Spleen (tissue), 11 donors: ENCODE measurements around the gene CHD1. TPM values are rescaled to one million over a fixed set of nuclear protein-coding genes. Genes with fewer than 3 reads are reported as not detected.

Experiments
- DNase-seq: peaks from one replicate; pipeline ENCODE4 v3.0.0-alpha.2; 2020
- H3K27ac ChIP-seq, 8 donors: fragments of 200-600 bp; sonication (generic) in 7 of 8; 1 replicate in 4 of 8; 2 replicates in 4 of 8; pipeline versions ENCODE4 v1.5.0 to v1.8.0; 2016 to 2021; ENCODE audit warnings: inconsistent platforms in 4 of 8, mild to moderate bottlenecking in 4 of 8, moderate library complexity in 1 of 8
- H3K27me3 ChIP-seq, 7 donors: fragments of 200-600 bp; sonication (generic) in 6 of 7; replicated peaks in 1 of 7; 1 replicate in 4 of 7; 2 replicates in 3 of 7; pipeline versions ENCODE4 v1.5.0 to v1.8.0; 2016 to 2021; ENCODE audit warnings: inconsistent platforms in 3 of 7, mild to moderate bottlenecking in 1 of 7
- H3K36me3 ChIP-seq, 6 donors: fragments of 200-600 bp; sonication (generic) in 5 of 6; 1 replicate in 4 of 6; 2 replicates in 2 of 6; pipeline versions ENCODE4 v1.5.0 to v1.8.0; 2016 to 2021; ENCODE audit warnings: inconsistent platforms in 2 of 6
- H3K4me1 ChIP-seq, 6 donors: fragments of 200-600 bp; sonication (generic) in 5 of 6; 1 replicate in 3 of 6; 2 replicates in 3 of 6; pipeline versions ENCODE4 v1.5.0 to v1.8.0; 2016 to 2021; ENCODE audit warnings: inconsistent platforms in 3 of 6
- H3K4me3 ChIP-seq, 8 donors: fragments of 200-600 bp; sonication (generic) in 7 of 8; 1 replicate in 4 of 8; 2 replicates in 4 of 8; pipeline versions ENCODE4 v1.5.0 to v1.8.0; 2016 to 2021; ENCODE audit warnings: inconsistent platforms in 4 of 8, mild to moderate bottlenecking in 4 of 8, moderate library complexity in 2 of 8
- H3K9me3 ChIP-seq, 8 donors: fragments of 200-600 bp; sonication (generic) in 7 of 8; 1 replicate in 4 of 8; 2 replicates in 4 of 8; pipeline versions ENCODE4 v1.5.0 to v1.8.0; 2016 to 2021; ENCODE audit warnings: inconsistent platforms in 4 of 8
- POLR2A ChIP-seq, 3 donors: fragments of 450-650 bp; IDR thresholded peaks; one replicate each; pipeline ENCODE4 v1.5.1; 2017; ENCODE audit warnings: antibody characterized with exemption in 3 of 3, mild to moderate bottlenecking in 1 of 3
- POLR2AphosphoS5 ChIP-seq, 3 donors: sonication (generic); formaldehyde crosslinking; IDR thresholded peaks; one replicate each; pipeline ENCODE4 v1.5.1; 2017; ENCODE audit warnings: antibody characterized with exemption in 3 of 3
- WGBS, 5 donors: extraction: QIAGEN DNeasy Blood & Tissue Kit in 3 of 5; methylation state at CpG; one replicate each; pipeline versions ENCODE4 v1.1.5 to v1.1.7; 2013 to 2018; 5-methylcytosine and 5-hydroxymethylcytosine counted together
- intact Hi-C: fragments of 100-400 bp; cut with DNase I; formaldehyde crosslinking; loops from one replicate; pipeline ENCODE4 v1.15.0; 2023; ENCODE audit warnings: low total_unique reads
- polyA plus RNA-seq, 3 donors: library from polyadenylated mRNA; stranded (reverse); fragments of 200-250 nt; gene quantifications; one replicate each; pipeline ENCODE4 v1.2.1, GENCODE V29; 2013
- total RNA-seq, 7 donors: library from RNA; depleted of rRNA in 3 of 7; stranded (reverse); fragments of >200 nt in 3 of 7; fragmentation: NEBNext Ultra II Directional in 4 of 7; extraction: Animal tissue kit (Norgen Biotek cat#: 25700) in 4 of 7; gene quantifications; one replicate each; pipeline versions ENCODE4 v1.1.0 to v1.2.1, GENCODE V29; 2016 to 2021
- TF ChIP-seq, protein P1 (sequence below), 11 experiments: fragments of 200-600 bp in 7 of 11; fragments of 450-650 bp in 4 of 11; sonication (generic) in 4 of 11; IDR thresholded peaks in 8 of 11; conservative IDR thresholded peaks in 3 of 11; 1 replicate in 7 of 11; 2 replicates in 4 of 11; pipeline versions ENCODE4 v1.4.0 to v1.8.0; 2016 to 2021; ENCODE audit warnings: antibody characterized with exemption in 11 of 11, inconsistent platforms in 4 of 11, mild to moderate bottlenecking in 1 of 11
- donor health status: healthy with polysubstance abuse.
- donor health status: DM: no; HTN: no; CAD: no; lungs with moderate emphysema.
- donor health status: DM: no; HTN: no; CAD: no.
- donor health status: Bipolar disorder and iron deficiency.
- donor health status: healthy.
- donor health status: DM: no; HTN: no; CAD: no.
- donor health status: DM: yes; HTN: yes; CAD: no.

CHD1 gene
- total and polyA plus RNA-seq, 10 donors = 17.3 to 118 (median 66.1) TPM

DNA sequence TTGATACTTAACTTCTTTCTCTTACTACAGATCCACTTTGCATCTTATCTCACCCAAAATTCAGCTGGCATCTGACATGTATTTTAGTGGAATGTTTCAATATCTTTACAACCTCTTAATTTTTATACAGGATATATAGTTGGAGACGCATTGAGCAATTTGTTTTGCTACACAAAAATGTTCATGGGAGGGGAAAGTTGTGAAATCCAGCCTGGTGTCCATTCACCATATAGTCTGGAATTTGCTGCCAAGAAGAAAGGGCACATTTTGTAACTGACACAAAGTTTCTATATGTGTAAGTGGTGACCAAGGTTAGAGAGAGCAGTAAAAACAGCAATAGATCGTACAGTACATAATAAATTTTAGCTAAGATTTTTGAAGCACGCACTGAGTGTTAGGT lies 14.0 kb upstream of the CHD1 start:
- intact Hi-C loops = no loop called here
- TF ChIP-seq, protein P1, sequence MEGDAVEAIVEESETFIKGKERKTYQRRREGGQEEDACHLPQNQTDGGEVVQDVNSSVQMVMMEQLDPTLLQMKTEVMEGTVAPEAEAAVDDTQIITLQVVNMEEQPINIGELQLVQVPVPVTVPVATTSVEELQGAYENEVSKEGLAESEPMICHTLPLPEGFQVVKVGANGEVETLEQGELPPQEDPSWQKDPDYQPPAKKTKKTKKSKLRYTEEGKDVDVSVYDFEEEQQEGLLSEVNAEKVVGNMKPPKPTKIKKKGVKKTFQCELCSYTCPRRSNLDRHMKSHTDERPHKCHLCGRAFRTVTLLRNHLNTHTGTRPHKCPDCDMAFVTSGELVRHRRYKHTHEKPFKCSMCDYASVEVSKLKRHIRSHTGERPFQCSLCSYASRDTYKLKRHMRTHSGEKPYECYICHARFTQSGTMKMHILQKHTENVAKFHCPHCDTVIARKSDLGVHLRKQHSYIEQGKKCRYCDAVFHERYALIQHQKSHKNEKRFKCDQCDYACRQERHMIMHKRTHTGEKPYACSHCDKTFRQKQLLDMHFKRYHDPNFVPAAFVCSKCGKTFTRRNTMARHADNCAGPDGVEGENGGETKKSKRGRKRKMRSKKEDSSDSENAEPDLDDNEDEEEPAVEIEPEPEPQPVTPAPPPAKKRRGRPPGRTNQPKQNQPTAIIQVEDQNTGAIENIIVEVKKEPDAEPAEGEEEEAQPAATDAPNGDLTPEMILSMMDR (IDR thresholded peaks at IDR 0.05 in 8 of 11, conservative IDR thresholded peaks at IDR 0.05 in 3 of 11) = no peak
- TF ChIP-seq POLR2AphosphoS5 (IDR thresholded peaks at IDR 0.05) = no peak
- no peak for TF ChIP-seq POLR2A (IDR thresholded peaks at IDR 0.05)

DNA sequence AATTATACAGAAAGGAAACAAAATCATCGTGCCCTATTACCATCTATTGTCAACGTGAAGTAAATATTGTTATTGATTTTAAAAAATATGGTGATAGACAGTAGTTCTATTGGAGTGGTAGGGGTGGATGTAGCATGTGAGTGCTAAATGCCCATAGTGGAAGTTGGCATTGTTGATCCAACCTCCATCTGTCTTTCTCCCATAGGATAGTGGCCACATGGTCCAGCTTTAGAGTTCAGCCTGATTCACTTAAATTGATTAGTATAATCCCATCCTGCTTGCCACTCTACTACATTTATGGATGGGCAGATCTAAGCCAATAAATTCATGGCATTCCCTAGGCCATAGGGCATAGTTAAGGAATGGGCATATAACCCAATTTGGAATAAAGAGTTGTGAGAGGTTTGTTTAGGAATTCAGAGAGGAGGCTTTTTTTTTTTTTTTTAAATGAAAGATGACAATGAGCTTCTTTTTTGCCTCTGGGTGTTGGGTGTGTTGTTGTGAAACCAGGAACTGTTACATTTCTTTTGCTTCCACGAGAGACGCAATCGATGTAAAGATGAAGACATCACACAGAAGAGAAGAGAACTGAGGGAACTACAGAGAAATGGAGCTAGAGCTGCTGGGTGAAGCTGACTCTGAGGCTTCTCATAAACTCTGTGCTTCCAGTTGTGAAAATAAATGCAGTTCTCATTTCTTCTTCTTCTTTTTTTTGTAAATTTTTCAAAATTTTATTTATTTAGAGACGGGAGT lies 12.5 kb upstream of the CHD1 start:
- Histone ChIP-seq H3K36me3 (no peaks in the 10 kb centered on the region), H3K27me3 (no peaks in the 10 kb centered on the region), H3K4me3 (no peak overlapping the region), H3K9me3 (no peaks in the 10 kb centered on the region), H3K4me1 (peaks cover 0 to 67% (median 37%) of the 10 kb centered on the region in 6 donors), H3K27ac (peak overlapping the region; percentile 24 to 85 (median 55))
- TF ChIP-seq, protein P1 (IDR thresholded peaks at IDR 0.05 in 8 of 11, conservative IDR thresholded peaks at IDR 0.05 in 3 of 11) = no peak
- peak in 1 of 3 donors; percentile 36 for TF ChIP-seq POLR2AphosphoS5 (IDR thresholded peaks at IDR 0.05)
- no peak for TF ChIP-seq POLR2A (IDR thresholded peaks at IDR 0.05)
- WGBS, 5 donors = 50 to 80% (median 62%) methylated on average over 6 of the region's 6 CpGs
- DNase-seq = no peak
- intact Hi-C loops = no loop called here

More for the DNA sequence above, 14.0 kb upstream of the CHD1 start:
- H3K9me3 ChIP-seq = no peaks in the 10 kb centered on the region
- H3K36me3 ChIP-seq = no peaks in the 10 kb centered on the region
- no peaks in the 10 kb centered on the region for H3K27me3 ChIP-seq
- peaks cover 0 to 57% (median 33%) of the 10 kb centered on the region in 6 donors for H3K4me1 ChIP-seq
- H3K4me3 ChIP-seq = no peak overlapping the region
- H3K27ac ChIP-seq = peak overlapping the region in 4 of 8 donors; percentile 66 to 85 (median 82)
- 69 to 88% (median 80%) methylated on average over 3 of the region's 3 CpGs for WGBS, 5 donors
- DNase-seq = no peak

DNA sequence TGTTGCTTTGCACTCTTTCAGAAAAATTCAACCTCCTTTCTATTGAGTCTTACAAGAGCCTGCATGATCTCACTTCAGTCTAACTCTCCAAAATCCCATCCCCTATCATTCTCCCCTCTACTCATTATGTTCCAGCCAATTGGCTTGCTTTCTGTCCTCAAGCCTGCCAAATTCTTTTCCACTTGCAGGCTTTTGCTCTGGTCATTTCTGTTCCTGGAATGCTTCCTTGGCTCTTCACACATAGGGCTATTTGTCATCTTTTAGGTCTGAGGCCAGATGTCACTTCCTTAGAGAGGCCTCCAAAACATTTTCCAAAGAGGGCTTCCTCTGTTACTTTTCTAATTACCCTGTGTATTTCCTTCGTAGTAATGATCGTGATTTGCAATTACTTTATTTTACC lies 11.8 kb upstream of the CHD1 start:
- no peaks in the 10 kb centered on the region for H3K36me3 ChIP-seq
- H3K4me3 ChIP-seq = no peak overlapping the region
- WGBS, 5 donors = 37 to 59% (median 44%) methylated on average over 2 of the region's 2 CpGs
- H3K27ac ChIP-seq = peak overlapping the region in 7 of 8 donors; percentile 10 to 85 (median 66)
- H3K4me1 ChIP-seq = peaks cover 0 to 67% (median 39%) of the 10 kb centered on the region in 6 donors
- peak in 1 of 3 donors; percentile 32 for TF ChIP-seq POLR2AphosphoS5 (IDR thresholded peaks at IDR 0.05)
- TF ChIP-seq POLR2A (IDR thresholded peaks at IDR 0.05) = no peak
- intact Hi-C loops = no loop called here
- no peaks in the 10 kb centered on the region for H3K9me3 ChIP-seq
- no peaks in the 10 kb centered on the region for H3K27me3 ChIP-seq
- no peak for DNase-seq

DNA sequence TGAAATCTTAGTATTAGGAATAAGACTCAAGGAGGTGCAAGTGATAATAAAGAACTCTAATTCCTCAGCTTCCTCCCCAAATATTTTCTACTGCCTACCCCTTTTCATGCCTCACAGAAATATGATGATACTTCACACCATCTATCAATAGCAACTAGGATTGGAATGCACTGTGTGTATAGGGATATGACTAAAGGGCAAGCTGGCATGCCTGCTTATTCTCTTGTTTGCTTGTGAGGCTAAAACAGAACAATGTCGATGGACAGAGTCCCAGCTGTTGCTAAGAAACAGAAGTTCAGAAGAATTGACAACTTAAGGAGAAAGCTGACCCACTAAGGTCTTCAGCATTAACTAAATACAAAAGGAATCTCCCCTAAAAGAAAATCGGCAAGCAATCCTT lies 9.7 kb upstream of the CHD1 start:
- WGBS, 5 donors = 63 to 82% (median 74%) methylated on average over 2 of the region's 2 CpGs
- TF ChIP-seq, protein P1 (IDR thresholded peaks at IDR 0.05 in 8 of 11, conservative IDR thresholded peaks at IDR 0.05 in 3 of 11) = no peak
- TF ChIP-seq POLR2A (IDR thresholded peaks at IDR 0.05) = no peak
- no peak for TF ChIP-seq POLR2AphosphoS5 (IDR thresholded peaks at IDR 0.05)
- Histone ChIP-seq H3K27me3 (no peaks in the 10 kb centered on the region), H3K4me3 (no peak overlapping the region), H3K27ac (peak overlapping the region in 3 of 8 donors; percentile 1 to 22 (median 5)), H3K36me3 (no peaks in the 10 kb centered on the region), H3K4me1 (peaks cover 0 to 85% (median 57%) of the 10 kb centered on the region in 6 donors), H3K9me3 (no peaks in the 10 kb centered on the region)
- intact Hi-C loops = no loop called here
- DNase-seq = no peak
